Measurements from ENCODE around the gene THEMIS2. TPM values are rescaled to one million over a fixed set of nuclear protein-coding genes. Genes with fewer than 3 reads are reported as not detected.
"Not testable (repeated sequence)": the region's sequence is repeated elsewhere in the genome, so short reads cannot be mapped to it uniquely, and the experiment has no call there.

Gene THEMIS2
- 4.0 TPM for polyA plus RNA-seq (2013, experiment 1 of 2)
- 3.0 TPM for polyA plus RNA-seq (2013, experiment 2 of 2)

- H3K9me3 ChIP-seq (ENCODE audit: control insufficient read depth, low read length) = no peaks in the 10 kb centered on the region
- H3K4me1 ChIP-seq (ENCODE audit: control insufficient read depth, insufficient read depth, low read length, poor library complexity, severe bottlenecking) = no peaks in the 10 kb centered on the region
- H3K27ac ChIP-seq (ENCODE audit: low read depth, low read length, severe bottlenecking) = no peak within 1 kb of the TSS
- peak within 1 kb of the TSS; percentile 63 for H3K4me3 ChIP-seq (ENCODE audit: extremely low read depth, insufficient read depth, low read length, poor library complexity, severe bottlenecking)
- no peaks in the 10 kb centered on the region for H3K36me3 ChIP-seq (ENCODE audit: control insufficient read depth, insufficient read depth, low read length)
- 12% methylated on average over 37 to 44 of the region's 53 CpGs for WGBS, 2 experiments (ENCODE audit: insufficient coverage in 2 of 2)
Measured at GRCh38 chr1:27872059-27872801, at the start of gene THEMIS2. THEMIS2 (plus strand) TSS chr1:27872544; CDS start chr1:27872572, 28 bp downstream.

- Histone ChIP-seq H3K4me3 (ENCODE audit: extremely low read depth, insufficient read depth, low read length, poor library complexity, severe bottlenecking) (no peak overlapping the region), H3K9me3 (ENCODE audit: control insufficient read depth, low read length) (no peaks in the 10 kb centered on the region), H3K27ac (ENCODE audit: low read depth, low read length, severe bottlenecking) (no peak overlapping the region), H3K36me3 (ENCODE audit: control insufficient read depth, insufficient read depth, low read length) (peaks cover 29% of the 10 kb centered on the region), H3K4me1 (ENCODE audit: control insufficient read depth, insufficient read depth, low read length, poor library complexity, severe bottlenecking) (peaks cover 12% of the 10 kb centered on the region)
- 83 to 100% methylated on average over 2 to 4 of the region's 4 CpGs for WGBS, 2 experiments (ENCODE audit: insufficient coverage in 2 of 2)
Measured at GRCh38 chr1:27823784-27824183, 48.6 kb upstream of the THEMIS2 start.

- WGBS, 2 experiments (ENCODE audit: insufficient coverage in 2 of 2) = 93 to 100% methylated on average over 3 of the region's 4 CpGs
- H3K9me3 ChIP-seq (ENCODE audit: control insufficient read depth, low read length) = no peaks in the 10 kb centered on the region
- H3K4me1 ChIP-seq (ENCODE audit: control insufficient read depth, insufficient read depth, low read length, poor library complexity, severe bottlenecking) = peaks cover 12% of the 10 kb centered on the region
- peaks cover 23% of the 10 kb centered on the region for H3K36me3 ChIP-seq (ENCODE audit: control insufficient read depth, insufficient read depth, low read length)
- no peak overlapping the region for H3K4me3 ChIP-seq (ENCODE audit: extremely low read depth, insufficient read depth, low read length, poor library complexity, severe bottlenecking)
- H3K27ac ChIP-seq (ENCODE audit: low read depth, low read length, severe bottlenecking) = no peak overlapping the region
Measured at GRCh38 chr1:27824411-27824810, 47.9 kb upstream of the THEMIS2 start.

GRCh38 chr1:27829339-27829960 is 42.9 kb upstream of the THEMIS2 start:
- peaks cover 21% of the 10 kb centered on the region for H3K36me3 ChIP-seq (ENCODE audit: control insufficient read depth, insufficient read depth, low read length)
- not testable (repeated sequence) for H3K4me1 ChIP-seq (ENCODE audit: control insufficient read depth, insufficient read depth, low read length, poor library complexity, severe bottlenecking); H3K27ac ChIP-seq (ENCODE audit: low read depth, low read length, severe bottlenecking); H3K9me3 ChIP-seq (ENCODE audit: control insufficient read depth, low read length); H3K4me3 ChIP-seq (ENCODE audit: extremely low read depth, insufficient read depth, low read length, poor library complexity, severe bottlenecking)
- 90 to 100% methylated on average over 1 of the region's 4 CpGs for WGBS, 2 experiments (ENCODE audit: insufficient coverage in 2 of 2)

GRCh38 chr1:27830621-27831440 is 41.5 kb upstream of the THEMIS2 start, which contains the start of gene PPP1R8:
PPP1R8 (plus strand) TSS chr1:27830782; CDS start chr1:27830836, 54 bp downstream.
- Histone ChIP-seq H3K4me3 (ENCODE audit: extremely low read depth, insufficient read depth, low read length, poor library complexity, severe bottlenecking) (peak within 1 kb of the TSS; percentile 92), H3K36me3 (ENCODE audit: control insufficient read depth, insufficient read depth, low read length) (peaks cover 35% of the 10 kb centered on the region), H3K9me3 (ENCODE audit: control insufficient read depth, low read length) (peaks cover 3% of the 10 kb centered on the region), H3K27ac (ENCODE audit: low read depth, low read length, severe bottlenecking) (peak within 1 kb of the TSS; percentile 97), H3K4me1 (ENCODE audit: control insufficient read depth, insufficient read depth, low read length, poor library complexity, severe bottlenecking) (peaks cover 12% of the 10 kb centered on the region)
- WGBS, 2 experiments (ENCODE audit: insufficient coverage in 2 of 2) = 0% methylated on average over 45 to 59 of the region's 60 CpGs

GRCh38 chr1:27831568-27832410 is 40.6 kb upstream of the THEMIS2 start:
- 51 to 67% methylated on average over 3 to 7 of the region's 10 CpGs for WGBS, 2 experiments (ENCODE audit: insufficient coverage in 2 of 2)
- Histone ChIP-seq H3K4me1 (ENCODE audit: control insufficient read depth, insufficient read depth, low read length, poor library complexity, severe bottlenecking) (peaks cover 12% of the 10 kb centered on the region), H3K36me3 (ENCODE audit: control insufficient read depth, insufficient read depth, low read length) (peaks cover 44% of the 10 kb centered on the region), H3K27ac (ENCODE audit: low read depth, low read length, severe bottlenecking) (peak overlapping the region; percentile 97), H3K9me3 (ENCODE audit: control insufficient read depth, low read length) (peaks cover 3% of the 10 kb centered on the region), H3K4me3 (ENCODE audit: extremely low read depth, insufficient read depth, low read length, poor library complexity, severe bottlenecking) (peak overlapping the region; percentile 92)

- Histone ChIP-seq H3K9me3 (ENCODE audit: control insufficient read depth, low read length) (peaks cover 3% of the 10 kb centered on the region), H3K4me3 (ENCODE audit: extremely low read depth, insufficient read depth, low read length, poor library complexity, severe bottlenecking) (peak overlapping the region; percentile 92), H3K27ac (ENCODE audit: low read depth, low read length, severe bottlenecking) (no peak overlapping the region), H3K36me3 (ENCODE audit: control insufficient read depth, insufficient read depth, low read length) (peaks cover 54% of the 10 kb centered on the region), H3K4me1 (ENCODE audit: control insufficient read depth, insufficient read depth, low read length, poor library complexity, severe bottlenecking) (peaks cover 12% of the 10 kb centered on the region)
- WGBS, 2 experiments (ENCODE audit: insufficient coverage in 2 of 2) = 100% methylated on average over 1 of the region's 2 CpGs; no CpG with 5 or more reads in 1 of the 2 experiments
Measured at GRCh38 chr1:27832762-27833161, 39.6 kb upstream of the THEMIS2 start.

- WGBS, 2 experiments (ENCODE audit: insufficient coverage in 2 of 2) = 94 to 95% methylated on average over 1 of the region's 3 CpGs
- no peak overlapping the region for H3K27ac ChIP-seq (ENCODE audit: low read depth, low read length, severe bottlenecking)
- peaks cover 58% of the 10 kb centered on the region for H3K36me3 ChIP-seq (ENCODE audit: control insufficient read depth, insufficient read depth, low read length)
- H3K9me3 ChIP-seq (ENCODE audit: control insufficient read depth, low read length) = peaks cover 3% of the 10 kb centered on the region
- H3K4me3 ChIP-seq (ENCODE audit: extremely low read depth, insufficient read depth, low read length, poor library complexity, severe bottlenecking) = no peak overlapping the region
- H3K4me1 ChIP-seq (ENCODE audit: control insufficient read depth, insufficient read depth, low read length, poor library complexity, severe bottlenecking) = peaks cover 12% of the 10 kb centered on the region
Measured at GRCh38 chr1:27833470-27833869, 38.9 kb upstream of the THEMIS2 start.

GRCh38 chr1:27835046-27835445 is 37.3 kb upstream of the THEMIS2 start:
- Histone ChIP-seq H3K36me3 (ENCODE audit: control insufficient read depth, insufficient read depth, low read length) (peaks cover 74% of the 10 kb centered on the region), H3K27ac (ENCODE audit: low read depth, low read length, severe bottlenecking) (no peak overlapping the region), H3K4me3 (ENCODE audit: extremely low read depth, insufficient read depth, low read length, poor library complexity, severe bottlenecking) (no peak overlapping the region), H3K9me3 (ENCODE audit: control insufficient read depth, low read length) (peaks cover 3% of the 10 kb centered on the region), H3K4me1 (ENCODE audit: control insufficient read depth, insufficient read depth, low read length, poor library complexity, severe bottlenecking) (peaks cover 12% of the 10 kb centered on the region)

- Histone ChIP-seq H3K4me3 (ENCODE audit: extremely low read depth, insufficient read depth, low read length, poor library complexity, severe bottlenecking) (no peak overlapping the region), H3K9me3 (ENCODE audit: control insufficient read depth, low read length) (peaks cover 3% of the 10 kb centered on the region), H3K4me1 (ENCODE audit: control insufficient read depth, insufficient read depth, low read length, poor library complexity, severe bottlenecking) (peaks cover 12% of the 10 kb centered on the region), H3K27ac (ENCODE audit: low read depth, low read length, severe bottlenecking) (no peak overlapping the region), H3K36me3 (ENCODE audit: control insufficient read depth, insufficient read depth, low read length) (peaks cover 78% of the 10 kb centered on the region)
- no CpG with 5 or more reads among the region's 1 CpG for WGBS, 2 experiments (ENCODE audit: insufficient coverage in 2 of 2)
Measured at GRCh38 chr1:27835501-27835900, 36.8 kb upstream of the THEMIS2 start.
